Measurements from ENCODE around the gene AWAT1.

AWAT1 gene

GRCh38 chrX:70255452-70255851 is 21.0 kb downstream of the AWAT1 start:
- TF ChIP-seq PATZ1 (CRISPR knock-in tag; IDR thresholded peaks at IDR 0.05; ENCODE audit: borderline replicate concordance) (no peak), CSDC2 (CRISPR knock-in tag; IDR thresholded peaks at IDR 0.05) (no peak), RARB (CRISPR knock-in tag; IDR thresholded peaks at IDR 0.05) (no peak), CSRNP3 (CRISPR knock-in tag; IDR thresholded peaks at IDR 0.05) (no peak), ESRRG (CRISPR knock-in tag; IDR thresholded peaks at IDR 0.05) (no peak), SNAI2 (CRISPR knock-in tag; IDR thresholded peaks at IDR 0.05) (no peak), CREB5 (CRISPR knock-in tag; IDR thresholded peaks at IDR 0.05; ENCODE audit: low read depth) (no peak), TSHZ2 (CRISPR knock-in tag; IDR thresholded peaks at IDR 0.05) (no peak)
- no peak for ATAC-seq

- no peak for ATAC-seq
- TF ChIP-seq POU6F1 (CRISPR knock-in tag; IDR thresholded peaks at IDR 0.05; ENCODE audit: borderline replicate concordance, low read depth) (no peak), ZNF565 (CRISPR knock-in tag; conservative IDR thresholded peaks at IDR 0.05; ENCODE audit: low read depth) (no peak), CSDC2 (CRISPR knock-in tag; IDR thresholded peaks at IDR 0.05) (no peak), CREB5 (CRISPR knock-in tag; IDR thresholded peaks at IDR 0.05; ENCODE audit: low read depth) (no peak), ZC3H10 (CRISPR knock-in tag; IDR thresholded peaks at IDR 0.05) (no peak), RARB (CRISPR knock-in tag; IDR thresholded peaks at IDR 0.05) (no peak), OSR1 (CRISPR knock-in tag; IDR thresholded peaks at IDR 0.05) (no peak), GLIS3 (CRISPR knock-in tag; IDR thresholded peaks at IDR 0.05) (no peak), TSHZ2 (CRISPR knock-in tag; IDR thresholded peaks at IDR 0.05) (no peak), CSRNP3 (CRISPR knock-in tag; IDR thresholded peaks at IDR 0.05) (no peak), ZFP30 (CRISPR knock-in tag; IDR thresholded peaks at IDR 0.05) (no peak)
Measured at GRCh38 chrX:70257423-70258288, 23.2 kb downstream of the AWAT1 start.

Data from SK-N-SH treated with all-trans-retinoic acid at 6 μM for 48 hours (cell line).